UCSD-AML1 (cell line): ENCODE results near the gene WASHC2C.
"Not testable (repeated sequence)": the region's sequence is repeated elsewhere in the genome, so short reads cannot be mapped to it uniquely, and the experiment has no call there.

Experiments
- DNase-seq: peaks from one replicate; lab custom pipeline; 2025; ENCODE audit not compliant: unreplicated experiment; lab: John Stamatoyannopoulos, UW

Gene WASHC2C

GRCh38 chr10:45768334-45768733, 41.3 kb downstream of the WASHC2C start:
- DNase-seq, result not testable (repeated sequence)

DNA sequence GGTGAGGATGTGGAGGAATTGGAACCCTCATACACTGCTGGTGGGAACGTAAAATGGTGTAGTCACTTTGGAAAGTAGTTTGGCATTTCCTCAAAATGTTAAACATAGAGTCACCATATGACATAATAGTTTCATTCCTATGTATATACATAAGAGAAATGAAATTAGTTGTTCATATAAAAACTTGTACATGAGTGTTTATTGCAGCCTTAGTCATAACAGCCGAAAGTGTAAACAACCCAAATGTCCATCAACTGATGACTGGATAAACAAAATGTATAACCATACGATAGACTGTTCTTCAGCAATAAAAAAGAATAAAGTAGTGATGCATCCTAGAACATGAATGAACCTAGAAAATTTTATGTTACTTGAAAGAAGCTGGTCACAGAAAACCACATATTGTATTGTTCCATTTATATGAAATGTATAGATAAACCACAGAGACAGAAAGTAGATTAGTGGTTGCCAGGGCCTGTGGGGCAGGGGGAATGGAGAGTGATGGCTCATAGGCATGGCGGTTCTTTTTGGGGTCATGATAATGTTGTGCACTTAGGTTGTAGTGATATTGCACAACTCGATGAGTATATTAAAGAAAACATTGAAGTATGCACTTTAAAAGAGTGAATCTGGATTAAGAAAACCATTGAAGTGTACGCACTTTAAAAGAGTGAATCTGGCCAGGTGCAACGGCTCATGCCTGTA, 44.8 kb downstream of the WASHC2C start:
- DNase-seq, result not testable (repeated sequence)

- not testable (repeated sequence) for DNase-seq
These were observed 59.2 kb downstream of the WASHC2C start for GRCh38 chr10:45786217-45786616.

DNA sequence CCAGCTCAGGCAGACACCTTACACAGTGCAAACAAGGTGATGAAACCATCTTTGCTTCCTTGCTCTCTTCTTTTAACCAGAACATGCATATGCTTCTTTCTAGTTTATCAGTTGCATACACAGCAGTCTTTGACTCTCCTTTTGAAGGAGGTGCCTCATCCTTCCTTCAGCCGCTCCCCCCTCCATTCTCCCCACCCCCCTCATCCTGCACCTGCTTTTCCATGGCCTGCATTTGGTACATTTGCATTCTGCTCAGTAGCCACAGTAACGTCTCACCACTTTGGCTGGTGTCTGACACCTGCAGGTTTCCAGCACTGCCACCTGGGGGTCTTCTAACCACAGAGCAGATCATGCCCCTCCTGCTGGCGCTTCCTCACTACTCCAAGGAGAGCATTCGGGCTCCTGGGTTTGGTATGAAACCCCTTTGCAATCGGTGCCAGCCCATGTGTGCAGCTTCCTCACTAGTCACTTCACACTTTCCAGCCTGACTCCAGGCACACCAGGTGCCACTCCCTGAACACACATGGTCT, 60.2 kb downstream of the WASHC2C start:
- not testable (repeated sequence) for DNase-seq

DNA sequence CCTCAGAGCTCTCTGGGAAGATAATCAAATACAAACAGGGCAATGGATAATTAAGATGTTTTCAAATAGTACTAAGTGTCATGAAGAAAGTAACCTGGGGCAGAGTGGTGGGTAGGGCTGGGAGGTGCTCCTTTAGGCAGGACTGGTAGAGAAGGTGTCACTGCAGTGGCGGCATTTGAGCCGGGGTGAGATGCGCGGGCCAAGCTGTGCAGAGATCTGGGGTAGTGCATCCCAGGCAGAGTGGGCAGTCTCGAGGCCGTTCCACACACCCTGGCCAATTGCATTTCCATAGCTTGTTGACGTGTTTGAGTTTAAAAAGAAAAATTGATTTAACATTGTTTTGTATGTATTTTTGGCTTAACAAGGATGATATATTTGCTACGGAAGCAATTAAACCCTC, 62.9 kb downstream of the WASHC2C start:
- DNase-seq, result not testable (repeated sequence)

DNA sequence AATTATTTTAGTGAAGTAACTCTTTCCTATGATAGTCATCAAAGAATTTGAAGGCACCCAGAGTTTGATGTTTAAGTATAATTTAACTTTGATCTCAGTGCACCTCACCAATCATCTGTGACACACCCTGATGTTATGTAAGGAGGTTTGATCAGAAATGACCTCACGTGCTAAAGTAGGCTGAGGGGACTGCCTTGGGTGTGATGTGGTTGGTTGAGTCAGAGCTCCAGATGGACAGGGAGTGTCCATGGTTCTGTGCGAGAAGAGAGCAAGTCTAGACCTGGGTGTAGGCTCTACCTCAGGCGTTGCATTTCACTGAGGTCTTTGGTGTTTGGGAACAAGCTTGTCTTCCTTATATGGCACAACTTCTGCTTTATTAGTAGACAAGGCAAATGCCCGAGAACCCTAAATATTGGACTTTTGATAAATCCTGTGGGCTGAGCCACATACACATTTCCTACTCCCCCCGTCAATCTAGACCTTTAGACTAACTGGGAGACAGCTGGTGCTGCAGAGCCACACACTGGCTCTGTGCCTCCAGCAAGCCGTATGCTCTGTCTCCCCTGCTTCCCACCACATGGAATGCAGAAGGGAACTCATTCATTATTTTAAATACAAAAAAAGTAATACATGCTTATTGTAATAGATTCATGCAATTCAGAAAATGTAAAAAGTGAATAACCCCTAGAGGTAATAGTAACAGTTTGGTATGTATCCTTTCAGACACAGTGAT, 63.8 kb downstream of the WASHC2C start:
- DNase-seq, result not testable (repeated sequence)

DNA sequence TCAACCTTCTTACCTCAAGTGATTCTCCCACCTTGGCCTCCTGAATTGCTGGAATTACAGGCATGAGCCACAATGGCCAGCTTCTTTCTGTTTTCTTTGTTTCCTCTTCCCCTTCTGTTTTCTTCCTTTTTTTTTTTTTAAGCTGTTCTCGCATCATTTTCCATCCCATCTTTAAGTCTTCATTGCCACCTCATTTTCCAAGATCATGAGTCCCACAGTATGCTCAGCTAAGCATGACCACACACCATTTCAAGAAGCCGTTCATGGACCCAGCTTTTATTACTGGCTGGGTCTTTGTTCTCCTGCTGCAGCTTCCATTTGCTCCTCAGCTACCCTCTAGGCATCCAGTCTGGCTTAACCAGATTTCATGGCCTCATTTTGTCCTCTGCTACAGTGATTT, 67.7 kb downstream of the WASHC2C start:
- not testable (repeated sequence) for DNase-seq

DNA sequence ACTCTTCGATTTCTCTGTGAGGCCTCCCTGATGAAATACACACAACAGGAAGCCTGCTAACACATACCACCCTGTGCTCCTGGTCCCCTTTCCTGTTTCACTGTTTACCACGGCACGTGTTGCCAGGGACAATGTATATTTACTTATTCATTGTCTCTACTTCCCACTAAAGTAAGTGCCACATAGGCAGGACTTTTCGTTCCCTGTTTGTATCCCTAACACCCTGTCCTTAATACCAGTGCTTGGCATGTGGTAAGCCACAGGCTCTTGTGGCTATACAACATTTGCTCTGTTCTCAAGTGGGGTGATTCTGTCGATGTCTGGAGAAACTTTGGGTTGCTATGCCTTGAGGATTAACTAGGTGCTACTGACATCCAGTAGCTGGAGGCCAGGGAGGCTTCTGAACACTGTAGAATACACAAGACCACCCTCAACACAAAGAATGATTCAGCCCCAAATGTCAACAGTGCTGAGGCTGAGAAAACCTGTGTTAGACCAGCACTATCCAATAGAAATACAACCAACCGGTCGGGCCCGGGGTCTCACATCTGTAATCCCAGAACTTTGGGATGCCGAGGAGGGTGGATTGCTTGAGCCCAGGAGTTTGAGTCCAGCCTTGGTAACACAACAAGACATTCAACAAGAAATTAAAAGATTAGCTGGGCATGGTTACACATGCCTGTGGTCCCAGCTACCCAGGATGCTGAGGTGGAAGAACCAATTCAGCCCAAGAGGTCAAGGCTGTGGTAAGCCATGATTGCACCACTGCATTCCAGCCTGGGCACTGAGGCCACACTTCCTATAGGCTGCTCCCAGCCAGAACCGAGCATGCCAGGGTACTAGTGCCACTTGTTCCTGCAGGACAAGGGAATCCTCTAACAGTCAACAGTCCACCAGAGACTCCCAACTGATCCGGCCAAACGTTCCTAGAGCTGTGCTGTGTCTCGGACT, 76.3 kb downstream of the WASHC2C start:
- DNase-seq, result not testable (repeated sequence)

DNA sequence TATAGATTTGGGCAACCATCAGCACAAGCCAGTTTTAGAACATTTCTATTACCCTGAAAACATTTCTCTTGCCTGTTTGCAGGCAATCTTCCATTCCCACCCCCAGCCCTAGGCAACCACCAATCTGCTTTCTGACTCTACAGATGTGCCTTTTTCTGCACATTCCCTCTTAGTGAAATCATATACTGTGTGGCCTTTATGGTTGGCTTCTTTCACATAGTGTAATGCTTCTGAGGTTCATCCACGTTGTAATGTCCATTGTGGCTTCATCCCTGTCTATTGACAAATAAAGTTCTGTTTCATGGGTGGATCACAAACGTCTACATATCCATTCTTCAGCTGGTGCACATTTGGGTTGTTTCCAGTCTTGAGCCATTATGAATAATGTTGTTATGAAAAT, 77.9 kb downstream of the WASHC2C start:
- not testable (repeated sequence) for DNase-seq

GRCh38 chr10:45809837-45810236, 82.8 kb downstream of the WASHC2C start:
- DNase-seq, result no peak

GRCh38 chr10:45811075-45811474, 84.0 kb downstream of the WASHC2C start:
- DNase-seq, result no peak

- not testable (repeated sequence) for DNase-seq
These were observed 85.9 kb downstream of the WASHC2C start for GRCh38 chr10:45812959-45813358.

DNA sequence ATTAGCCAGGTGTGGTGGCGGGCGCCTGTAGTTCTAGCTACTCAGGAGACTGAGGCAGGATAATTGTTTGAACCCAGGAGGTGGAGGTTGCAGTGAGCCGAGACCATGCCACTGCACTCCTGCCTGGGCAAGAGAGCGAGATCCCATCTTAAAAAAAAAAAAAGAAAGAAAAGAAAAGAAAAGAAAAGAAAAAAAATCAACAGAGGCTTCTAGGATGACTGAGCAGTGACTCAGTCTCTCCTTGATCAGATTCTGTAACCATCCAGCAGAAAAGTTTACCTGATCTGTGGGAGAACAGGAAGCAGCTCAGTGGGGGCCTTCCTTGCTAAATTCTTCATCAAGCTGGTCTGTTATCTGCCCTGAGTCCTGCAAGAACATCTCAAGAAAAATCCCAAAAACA, 87.1 kb downstream of the WASHC2C start:
- DNase-seq, result not testable (repeated sequence)

DNA sequence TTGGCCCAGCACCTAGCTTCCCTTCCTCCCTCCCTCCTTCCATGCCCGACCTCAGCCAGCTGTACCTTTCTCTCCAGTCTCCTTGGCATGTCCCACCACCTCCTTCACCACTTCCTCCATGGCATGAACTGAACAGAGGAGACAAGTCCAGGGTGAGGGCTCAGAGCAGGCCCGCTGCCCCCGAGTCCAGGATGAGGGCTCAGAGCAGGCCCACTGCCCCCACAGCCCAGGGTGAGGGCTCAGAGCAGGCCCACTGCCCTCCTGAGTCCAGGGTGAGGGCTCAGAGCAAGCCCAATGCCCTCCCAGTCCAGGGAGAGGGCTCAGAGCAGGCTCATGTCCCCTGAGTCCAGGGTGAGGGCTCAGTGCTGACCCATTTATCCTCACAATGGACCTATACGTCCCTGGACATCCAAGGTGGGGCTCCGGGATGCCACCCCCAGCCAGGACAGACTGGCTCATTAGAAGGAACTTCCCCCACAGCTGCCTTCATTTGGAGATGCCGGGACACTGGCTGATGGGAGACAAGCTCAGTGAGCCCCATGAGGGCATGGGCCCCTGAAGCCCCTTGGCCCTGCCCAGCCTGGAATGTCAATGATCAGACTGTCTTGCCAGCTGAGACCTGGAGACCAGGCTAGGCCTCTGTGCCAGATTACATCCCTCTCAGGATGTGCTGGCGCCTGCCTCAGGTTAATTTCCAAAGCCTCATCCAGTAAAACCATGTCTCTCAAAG, 90.2 kb downstream of the WASHC2C start:
- no peak for DNase-seq

DNA sequence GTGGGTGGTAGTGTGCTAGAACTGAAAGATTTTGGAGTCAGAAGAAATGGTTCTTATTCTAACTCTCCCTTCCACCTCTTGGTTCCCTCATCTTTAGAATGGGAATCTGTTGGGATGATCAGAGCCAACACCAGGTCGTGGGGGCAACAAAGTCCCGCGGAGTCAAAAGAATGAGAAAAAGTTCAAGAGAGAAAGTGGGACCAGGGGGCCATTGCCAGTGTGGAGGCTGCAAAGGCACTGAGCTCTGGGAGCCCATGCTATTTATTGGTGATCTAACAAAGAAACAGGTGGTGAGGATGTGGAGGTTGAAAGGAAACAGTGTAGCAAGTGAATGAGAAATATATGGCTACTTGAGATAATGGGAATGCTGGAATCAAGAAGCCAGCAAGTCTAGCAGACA, 90.8 kb downstream of the WASHC2C start:
- no peak for DNase-seq

- no peak for DNase-seq
These were observed 92.5 kb downstream of the WASHC2C start for GRCh38 chr10:45819552-45819951.

DNA sequence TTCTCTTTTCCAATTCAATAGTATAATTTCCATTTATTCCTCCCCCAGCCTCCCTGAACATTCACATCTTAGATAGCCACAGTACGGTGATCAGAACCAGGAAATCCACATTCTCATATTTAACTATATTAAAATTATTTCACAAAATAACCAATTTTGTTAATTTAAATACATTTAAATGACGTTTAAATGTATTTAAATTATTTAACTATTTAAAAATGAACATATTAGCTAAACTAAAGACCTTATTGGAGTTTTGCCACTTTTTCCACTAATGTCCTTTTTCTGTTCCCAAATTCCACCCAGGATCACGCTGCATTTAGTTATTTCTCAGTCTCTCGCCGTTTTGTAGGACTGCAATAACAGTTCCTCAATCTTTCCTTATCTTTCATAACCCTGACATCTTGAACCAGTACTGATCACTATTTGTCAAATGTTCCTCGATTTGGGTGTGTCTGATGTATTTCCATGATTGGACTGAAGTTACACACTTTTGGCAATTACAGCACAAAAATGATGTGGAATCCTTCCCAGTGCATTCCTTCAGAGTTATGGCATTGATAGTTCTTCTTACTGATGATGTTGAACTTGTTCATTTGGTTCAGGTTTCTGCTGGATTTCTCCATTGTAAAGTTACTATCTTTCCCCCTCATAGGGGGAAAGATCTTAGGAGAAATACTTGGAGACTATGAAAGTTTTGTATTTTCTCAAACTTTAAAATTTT, 93.2 kb downstream of the WASHC2C start:
- DNase-seq, result not testable (repeated sequence)

- not testable (repeated sequence) for DNase-seq
These were observed 95.9 kb downstream of the WASHC2C start for GRCh38 chr10:45822918-45823317.
